Natural killer cell (primary cell): ENCODE measurements around the gene SENP1. TPM values are rescaled to one million over a fixed set of nuclear protein-coding genes. Genes with fewer than 3 reads are reported as not detected.

ENCODE experiments used
- ATAC-seq, 3 donors: fragments of 150-1000 bp in 2 of 3; fragments of 200-7000 bp in 1 of 3; cut with Tn5 transposase; 1 replicate in 1 of 3; 2 replicates in 2 of 3; pipeline ENCODE4 v1.10.0; 2021; ENCODE audit warnings: mild to moderate bottlenecking in 2 of 3, moderate library complexity in 2 of 3
- DNase-seq, 2 donors: peaks; one replicate each; pipeline versions ENCODE4 v3.0.0 to v3.0.0-alpha.2; 2013 to 2021; ENCODE audit warnings: mixed read lengths in 1 of 2
- H3K27ac ChIP-seq: one replicate; pipeline ENCODE4 v1.5.1; 2013; ENCODE audit warnings: mild to moderate bottlenecking, low read length
- H3K27me3 ChIP-seq: one replicate; pipeline ENCODE4 v1.6.1; 2013; ENCODE audit warnings: low read length; ENCODE audit not compliant: control insufficient read depth, insufficient read depth
- H3K36me3 ChIP-seq: one replicate; pipeline ENCODE4 v1.6.1; 2013; ENCODE audit warnings: low read length; ENCODE audit not compliant: control insufficient read depth, insufficient read depth
- H3K4me1 ChIP-seq: one replicate; pipeline ENCODE4 v1.6.1; 2013; ENCODE audit warnings: low read length; ENCODE audit not compliant: control insufficient read depth, insufficient read depth
- H3K4me3 ChIP-seq: one replicate; pipeline ENCODE4 v1.5.1; 2013; ENCODE audit warnings: low read length
- H3K9me3 ChIP-seq: one replicate; pipeline ENCODE4 v1.6.1; 2013; ENCODE audit warnings: low read length; ENCODE audit not compliant: control insufficient read depth, insufficient read depth
- H3K27ac Mint-ChIP-seq, 2 donors: one replicate each; pipeline ENCODE4 v1.8.0; 2022; ENCODE audit warnings: mild to moderate bottlenecking in 2 of 2, mixed read lengths in 2 of 2, moderate library complexity in 1 of 2
- H3K27me3 Mint-ChIP-seq, 2 donors: one replicate each; pipeline ENCODE4 v1.8.0; 2022; ENCODE audit warnings: low read depth in 2 of 2, mixed read lengths in 2 of 2
- H3K36me3 Mint-ChIP-seq: one replicate; pipeline ENCODE4 v1.8.0; 2022; ENCODE audit warnings: mixed read lengths
- H3K4me1 Mint-ChIP-seq, 2 donors: one replicate each; pipeline ENCODE4 v1.8.0; 2022; ENCODE audit warnings: mixed read lengths in 2 of 2
- H3K4me3 Mint-ChIP-seq: one replicate; pipeline ENCODE4 v1.8.0; 2022; ENCODE audit warnings: mild to moderate bottlenecking, moderate library complexity, mixed read lengths
- H3K9me3 Mint-ChIP-seq, 2 donors: one replicate each; pipeline ENCODE4 v1.8.0; 2022; ENCODE audit warnings: mixed read lengths in 2 of 2
- CTCF ChIP-seq: fragments of 200-600 bp; IDR thresholded peaks from one replicate; pipeline ENCODE4 v1.8.0; 2022; ENCODE audit warnings: antibody characterized with exemption
- WGBS: methylation state at CpG from one replicate; pipeline ENCODE4 v1.1.7; 2013; ENCODE audit warnings: missing lambda C conversion rate; ENCODE audit not compliant: insufficient coverage; 5-methylcytosine and 5-hydroxymethylcytosine counted together
- intact Hi-C: fragments of 100-400 bp; cut with micrococcal nuclease; formaldehyde crosslinking; loops from one replicate; pipeline ENCODE4 v1.14.2; 2022
- total RNA-seq, 4 donors: library from RNA; stranded (reverse); fragments of 120-200 nt in 1 of 4; gene quantifications; one replicate each; pipeline versions ENCODE4 v1.2.3 to v1.2.4, GENCODE V29; 2013 to 2022

Gene SENP1
- total RNA-seq, 3 donors from 2014 or later (not counting 1 experiment from before 2014, with no cell fraction given): 35.6 to 39.6 (median 36.8) TPM

- WGBS: 27% methylated on average over 5 of the region's 5 CpGs
- no peak overlapping the region for H3K27ac Mint-ChIP-seq
- H3K9me3 Mint-ChIP-seq: no peaks in the 10 kb centered on the region
- no peaks in the 10 kb centered on the region for H3K27me3 ChIP-seq
- H3K4me1 Mint-ChIP-seq: no peaks in the 10 kb centered on the region
- no peak overlapping the region for H3K4me3 Mint-ChIP-seq
- DNase-seq (no peak), ATAC-seq (no peak)
- H3K9me3 ChIP-seq: no peaks in the 10 kb centered on the region
- TF ChIP-seq CTCF: no peak
- H3K36me3 ChIP-seq: no peaks in the 10 kb centered on the region
- peaks cover 0 to 8% of the 10 kb centered on the region in 2 donors for H3K27me3 Mint-ChIP-seq
- no peak overlapping the region for H3K4me3 ChIP-seq
- intact Hi-C loops: no loop called here
- H3K4me1 ChIP-seq: no peaks in the 10 kb centered on the region
- H3K36me3 Mint-ChIP-seq: no peaks in the 10 kb centered on the region
- H3K27ac ChIP-seq: no peak overlapping the region
Observed at GRCh38 chr12:48028541-48029431, 77.1 kb downstream of the SENP1 start.

GRCh38 chr12:48027183-48028002 lies 78.5 kb downstream of the SENP1 start:
- DNase-seq (no peak), ATAC-seq (no peak)
- Mint-ChIP-seq H3K4me1 (no peaks in the 10 kb centered on the region), H3K27ac (no peak overlapping the region), H3K36me3 (no peaks in the 10 kb centered on the region), H3K9me3 (no peaks in the 10 kb centered on the region), H3K27me3 (peaks cover 2 to 9% of the 10 kb centered on the region in 2 donors), H3K4me3 (no peak overlapping the region)
- TF ChIP-seq CTCF: no peak
- Histone ChIP-seq H3K36me3 (no peaks in the 10 kb centered on the region), H3K27me3 (no peaks in the 10 kb centered on the region), H3K27ac (no peak overlapping the region), H3K4me1 (no peaks in the 10 kb centered on the region), H3K4me3 (no peak overlapping the region), H3K9me3 (no peaks in the 10 kb centered on the region)
- WGBS: 67% methylated on average over 18 of the region's 18 CpGs
- intact Hi-C loops: no loop called here

GRCh38 chr12:48026060-48026827 lies 79.6 kb downstream of the SENP1 start:
- intact Hi-C loops: no loop called here
- Mint-ChIP-seq H3K9me3 (no peaks in the 10 kb centered on the region), H3K4me3 (no peak overlapping the region), H3K27me3 (peaks cover 13 to 15% of the 10 kb centered on the region in 2 donors), H3K4me1 (no peaks in the 10 kb centered on the region), H3K36me3 (no peaks in the 10 kb centered on the region), H3K27ac (no peak overlapping the region)
- ATAC-seq (no peak), DNase-seq (no peak)
- Histone ChIP-seq H3K4me1 (no peaks in the 10 kb centered on the region), H3K36me3 (no peaks in the 10 kb centered on the region), H3K27me3 (no peaks in the 10 kb centered on the region), H3K9me3 (no peaks in the 10 kb centered on the region), H3K4me3 (no peak overlapping the region), H3K27ac (no peak overlapping the region)
- no peak for TF ChIP-seq CTCF
- 77% methylated on average over 7 of the region's 7 CpGs for WGBS
